ENCODE data around the gene CYP1A1.

Gene CYP1A1

GRCh38 chr15:74725225-74725774 lies at the start of gene CYP1A1:
TSS of gene CYP1A1 (minus strand) at chr15:74725528. CDS start at chr15:74723097, 2,431 bp downstream.
- DNase-seq: no peak

GRCh38 chr15:74773731-74774252 lies 48.5 kb upstream of the CYP1A1 start:
- peak in 1 of 2 donors; percentile 39 for DNase-seq

- DNase-seq: no peak
Observed at GRCh38 chr15:74773329-74773728, 48.0 kb upstream of the CYP1A1 start.

- DNase-seq: no peak
Observed at GRCh38 chr15:74770211-74770903, 45.0 kb upstream of the CYP1A1 start.

GRCh38 chr15:74769463-74770025 lies 44.2 kb upstream of the CYP1A1 start:
- no peak for DNase-seq

- DNase-seq: peak in 1 of 2 donors; percentile 59
Observed at GRCh38 chr15:74768771-74769342, 43.5 kb upstream of the CYP1A1 start.

GRCh38 chr15:74768099-74768770 lies 42.9 kb upstream of the CYP1A1 start:
- DNase-seq: no peak

GRCh38 chr15:74767167-74768098 lies 42.1 kb upstream of the CYP1A1 start:
- no peak for DNase-seq

GRCh38 chr15:74763416-74763815 lies 38.1 kb upstream of the CYP1A1 start:
- DNase-seq: no peak

GRCh38 chr15:74762791-74763150 lies 37.4 kb upstream of the CYP1A1 start:
- no peak for DNase-seq

- DNase-seq: no peak
Observed at GRCh38 chr15:74758736-74759135, 33.4 kb upstream of the CYP1A1 start.

GRCh38 chr15:74754593-74755215 lies 29.4 kb upstream of the CYP1A1 start:
- DNase-seq: no peak

- DNase-seq: no peak
Observed at GRCh38 chr15:74752531-74752930, 27.2 kb upstream of the CYP1A1 start.

- DNase-seq: no peak
Observed at GRCh38 chr15:74752011-74752410, 26.7 kb upstream of the CYP1A1 start.

GRCh38 chr15:74750751-74751150 lies 25.4 kb upstream of the CYP1A1 start:
- no peak for DNase-seq

- no peak for DNase-seq
Observed at GRCh38 chr15:74749832-74750231, 24.5 kb upstream of the CYP1A1 start.

GRCh38 chr15:74748322-74748946 lies 23.1 kb upstream of the CYP1A1 start, which contains the start of gene CYP1A2:
TSS of gene CYP1A2 (plus strand) at chr15:74748845. CDS start at chr15:74749739, 894 bp downstream.
- no peak for DNase-seq

- no peak for DNase-seq
Observed at GRCh38 chr15:74746389-74746788, 21.1 kb upstream of the CYP1A1 start.

- DNase-seq: no peak
Observed at GRCh38 chr15:74742422-74742821, 17.1 kb upstream of the CYP1A1 start.

GRCh38 chr15:74738239-74738638 lies 12.9 kb upstream of the CYP1A1 start:
- peak; percentile 16 to 50 for DNase-seq

GRCh38 chr15:74735305-74735704 lies 10.0 kb upstream of the CYP1A1 start:
- DNase-seq: no peak
